GM19395 (cell line): ENCODE results near the gene NOTCH2NLA.
"Not testable (repeated sequence)": the region's sequence is repeated elsewhere in the genome, so short reads cannot be mapped to it uniquely, and the experiment has no call there.

Source experiments
- ATAC-seq: cut with Tn5 transposase; IDR thresholded peaks from one replicate; pipeline ENCODE4 v1.9.1; 2021; ENCODE audit warnings: mild to moderate bottlenecking, moderate library complexity; ENCODE audit not compliant: unreplicated experiment

NOTCH2NLA gene

DNA sequence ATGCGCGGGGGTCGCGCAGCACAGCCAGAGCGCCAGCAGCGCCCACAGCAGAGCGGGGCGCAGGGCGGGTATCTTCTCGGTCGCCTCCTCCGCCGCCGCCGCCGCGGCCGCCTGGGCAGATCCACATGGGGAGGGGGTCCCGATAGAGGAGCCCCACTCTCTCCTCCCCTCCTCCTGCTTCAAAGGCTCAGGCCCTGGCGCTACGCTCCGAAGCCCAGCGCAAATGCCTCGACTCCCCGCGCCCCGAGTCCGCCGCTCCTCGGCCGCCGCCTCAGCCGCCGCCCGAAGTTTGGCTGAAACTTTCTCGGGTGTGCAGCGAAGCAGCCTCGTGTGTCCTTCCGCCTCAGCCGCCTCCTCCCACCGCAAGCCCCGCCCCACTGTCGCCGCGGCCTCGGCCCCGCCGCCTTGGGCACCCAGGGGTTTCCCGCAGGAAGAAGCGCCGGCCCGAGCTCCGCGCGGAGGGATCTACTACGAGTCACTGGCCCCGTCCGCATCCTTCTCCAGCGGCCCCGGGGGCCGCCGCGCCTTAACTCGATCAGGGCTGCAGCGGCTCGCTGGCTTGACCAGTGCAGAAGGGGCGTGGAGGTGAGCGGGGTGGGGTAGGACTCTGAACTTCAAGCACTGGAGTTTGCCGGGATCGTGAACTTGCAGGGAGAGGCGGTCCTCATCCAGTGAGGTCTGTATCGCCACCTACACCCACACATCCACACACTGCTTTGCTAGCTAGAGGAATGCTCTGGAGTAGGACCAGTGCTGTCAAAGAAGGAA lies at the start of gene NOTCH2NLA:
NOTCH2NLA (minus strand) TSS at position 312 of the 768 bp plus-strand sequence. CDS start 39,684 bp downstream, outside the sequence.
- ATAC-seq, result not testable (repeated sequence)

DNA sequence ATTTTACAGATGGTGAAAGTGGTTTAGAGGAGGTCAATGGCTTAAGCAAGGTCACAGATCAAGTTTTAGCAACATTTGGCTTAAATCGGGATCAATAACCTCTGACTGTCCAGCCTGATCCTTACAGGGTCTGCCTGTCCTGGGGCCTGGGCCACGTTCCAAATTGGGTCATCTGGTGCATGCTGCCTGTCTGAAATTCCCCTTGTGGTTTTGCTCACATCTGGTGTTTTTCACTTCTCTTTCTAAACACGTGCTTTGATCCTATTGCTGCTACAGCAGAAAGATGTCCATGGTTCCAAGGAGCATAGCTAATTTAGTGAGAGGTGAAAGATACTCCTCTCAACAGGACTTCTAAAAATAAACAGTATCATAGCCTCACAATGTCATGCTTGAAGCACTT lies 49.5 kb upstream of the NOTCH2NLA start:
- peak; percentile 76 for ATAC-seq

GRCh38 chr1:146277087-146277486 lies 48.3 kb upstream of the NOTCH2NLA start:
- ATAC-seq, result not testable (repeated sequence)

DNA sequence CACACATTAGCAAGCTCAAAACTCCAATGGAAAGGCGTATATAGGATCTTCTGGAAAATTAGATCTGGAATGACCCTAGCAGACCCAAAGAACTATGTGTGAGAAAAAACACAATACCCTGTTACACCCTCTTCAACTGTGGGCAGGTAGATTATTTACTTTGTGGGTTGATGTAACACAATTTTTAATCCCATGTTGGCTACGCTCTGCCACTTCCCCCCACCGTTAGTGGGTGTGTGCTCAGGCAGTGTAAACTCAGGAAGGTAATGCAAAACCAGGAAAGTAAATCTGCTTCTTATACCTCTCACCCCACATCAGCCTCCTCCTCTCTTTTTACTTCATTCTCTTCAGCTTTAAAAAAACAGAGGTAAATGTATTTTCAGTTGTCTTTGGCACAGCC lies 45.3 kb upstream of the NOTCH2NLA start:
- ATAC-seq, result not testable (repeated sequence)

GRCh38 chr1:146273194-146273593 lies 44.4 kb upstream of the NOTCH2NLA start:
- not testable (repeated sequence) for ATAC-seq

DNA sequence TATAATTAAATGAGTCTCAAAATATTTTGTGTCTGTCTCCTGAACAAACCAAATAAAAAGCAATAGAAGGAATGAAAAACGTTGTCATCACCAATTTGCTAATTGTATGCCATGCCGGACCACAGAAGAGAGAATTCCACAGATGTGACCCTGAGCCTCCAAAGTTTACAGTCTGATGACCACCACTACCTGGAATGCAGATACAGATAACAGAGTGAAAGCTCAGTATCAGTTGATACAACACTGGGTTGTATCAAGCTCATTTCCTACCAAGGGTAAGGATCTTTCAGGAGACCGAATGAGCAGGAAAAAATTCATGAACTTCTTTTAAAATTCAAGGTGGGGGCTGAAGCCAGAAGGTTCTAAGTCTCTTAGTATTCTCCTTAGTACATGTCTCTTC lies 43.9 kb upstream of the NOTCH2NLA start:
- not testable (repeated sequence) for ATAC-seq

GRCh38 chr1:146271977-146272376 lies 43.2 kb upstream of the NOTCH2NLA start:
- not testable (repeated sequence) for ATAC-seq

DNA sequence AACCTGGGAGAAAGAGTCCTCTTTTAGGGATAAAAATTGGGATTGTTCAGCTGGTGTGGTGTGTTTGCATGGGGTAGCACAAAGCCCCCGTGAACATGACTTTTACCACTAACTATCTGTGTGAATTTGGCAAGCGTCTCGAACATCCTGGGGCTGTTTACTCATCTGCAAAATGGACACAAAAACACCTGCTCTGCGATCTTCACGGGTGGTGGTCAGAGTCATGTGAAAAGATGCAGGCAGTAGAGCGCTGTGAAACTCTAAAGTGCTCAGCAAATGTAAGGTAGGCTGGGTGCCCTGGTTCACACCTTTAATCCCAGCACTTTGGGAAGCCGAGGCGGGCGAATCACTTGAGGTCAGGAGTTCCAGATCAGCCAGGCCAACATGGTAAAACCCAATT lies 41.3 kb upstream of the NOTCH2NLA start:
- not testable (repeated sequence) for ATAC-seq

DNA sequence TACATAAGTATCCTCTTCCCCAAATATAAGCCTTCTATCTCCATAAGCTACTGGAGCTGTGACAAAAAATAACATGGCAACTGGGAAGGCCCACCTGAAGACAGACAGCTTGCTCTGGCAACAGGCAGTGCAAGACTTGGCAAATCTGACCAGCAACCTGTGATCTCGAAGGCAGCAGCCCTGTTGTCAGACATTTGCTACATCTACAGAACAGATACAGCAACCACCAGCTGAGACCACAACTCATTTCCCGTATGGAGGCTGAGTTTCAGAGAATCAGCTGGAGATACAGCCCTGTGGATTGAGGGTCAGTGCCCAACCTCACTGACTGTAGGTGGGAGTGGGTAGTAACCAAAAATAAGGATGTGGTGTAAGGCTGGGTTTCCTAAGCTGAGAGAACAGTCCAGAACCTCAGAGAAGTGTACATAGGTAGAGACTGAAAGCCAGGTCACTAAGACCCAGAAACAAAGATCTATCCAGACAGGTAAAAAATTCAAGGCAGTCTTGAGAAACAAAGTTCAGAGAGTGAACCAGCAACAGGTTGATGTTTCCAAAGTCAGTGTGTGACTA lies 37.4 kb upstream of the NOTCH2NLA start:
- ATAC-seq, result not testable (repeated sequence)

- ATAC-seq, result not testable (repeated sequence)
These were observed 35.9 kb upstream of the NOTCH2NLA start for GRCh38 chr1:146264761-146265160.

GRCh38 chr1:146260006-146260730 lies 31.3 kb upstream of the NOTCH2NLA start:
- not testable (repeated sequence) for ATAC-seq

DNA sequence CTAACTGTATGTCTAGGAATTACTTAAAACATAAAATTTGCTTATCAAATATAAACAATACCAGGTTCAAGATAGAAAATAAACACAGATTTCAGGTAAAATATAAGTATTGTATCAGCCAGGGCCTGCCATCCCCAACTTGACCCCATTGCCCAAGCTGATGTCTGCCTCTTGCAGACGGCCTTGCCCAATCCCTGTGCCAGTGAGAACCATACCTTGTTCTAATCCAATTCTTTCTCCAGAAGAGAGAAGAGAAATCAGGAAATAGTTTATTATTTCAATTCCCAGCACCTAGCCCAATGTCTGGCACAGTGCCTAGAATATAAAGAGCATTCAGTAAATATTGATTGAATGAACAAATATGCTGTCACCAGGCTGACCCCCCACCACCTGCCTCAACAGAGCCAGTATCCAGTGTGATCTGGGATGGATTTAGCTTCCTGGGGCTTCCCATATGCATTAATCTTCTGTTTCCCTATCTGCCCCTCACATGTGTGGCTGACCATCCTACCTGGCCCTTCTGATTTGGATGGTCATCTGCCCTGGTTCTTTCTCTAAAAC lies 29.3 kb upstream of the NOTCH2NLA start:
- not testable (repeated sequence) for ATAC-seq

- ATAC-seq, result not testable (repeated sequence)
These were observed 25.9 kb upstream of the NOTCH2NLA start for GRCh38 chr1:146254569-146255197.

DNA sequence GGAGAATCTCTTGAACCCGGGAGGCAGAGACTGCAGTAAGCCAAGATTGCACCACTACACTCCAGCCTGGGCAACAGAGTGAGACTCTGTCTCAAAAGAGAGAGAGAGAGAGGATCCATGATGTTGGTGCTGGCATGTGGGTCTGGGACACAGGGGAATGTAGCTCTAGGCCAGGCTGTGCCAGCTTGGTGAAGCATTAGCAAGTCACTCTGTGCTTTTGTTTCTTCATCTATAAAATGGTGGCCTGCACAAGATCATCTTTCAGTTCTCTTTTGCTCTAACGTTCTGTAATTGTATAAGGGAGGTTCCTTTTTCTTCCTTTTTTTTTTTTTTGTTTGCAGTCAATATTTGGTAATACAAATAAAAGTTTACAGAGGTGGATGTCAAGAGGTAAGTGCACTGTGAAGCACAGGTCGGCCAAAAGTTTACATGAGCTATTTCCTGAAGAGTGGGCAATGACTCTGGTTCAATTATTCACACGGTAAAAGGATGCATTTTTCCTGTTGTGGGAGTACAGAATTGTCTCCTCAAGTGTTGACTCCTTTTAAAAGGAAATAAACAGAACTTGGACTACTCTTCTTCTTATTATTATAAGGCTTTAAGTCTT lies 24.5 kb upstream of the NOTCH2NLA start:
- not testable (repeated sequence) for ATAC-seq

DNA sequence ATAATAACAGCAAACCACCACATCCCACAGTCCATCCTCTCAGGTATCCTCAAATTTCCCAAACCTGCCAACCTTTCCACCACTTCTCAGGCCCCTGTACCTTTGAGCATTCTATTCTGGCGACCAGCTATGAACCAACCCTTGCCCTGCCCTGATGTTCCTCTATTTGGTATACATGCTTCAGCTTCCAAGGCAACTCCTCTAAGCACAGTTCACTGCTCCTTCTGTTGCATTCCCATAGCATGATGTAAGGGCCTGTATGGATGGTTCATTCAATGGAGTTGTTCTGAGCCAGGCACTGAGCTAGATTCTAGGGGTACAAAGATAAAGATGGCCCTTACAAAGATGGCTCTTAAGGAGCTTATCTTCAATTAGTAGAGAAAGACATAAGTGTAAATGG lies 22.7 kb upstream of the NOTCH2NLA start:
- ATAC-seq, result not testable (repeated sequence)

GRCh38 chr1:146248643-146249042 lies 19.8 kb upstream of the NOTCH2NLA start:
- ATAC-seq, result not testable (repeated sequence)

GRCh38 chr1:146236626-146237025 lies 7.8 kb upstream of the NOTCH2NLA start:
- ATAC-seq, result not testable (repeated sequence)

- not testable (repeated sequence) for ATAC-seq
These were observed 7.3 kb upstream of the NOTCH2NLA start for GRCh38 chr1:146236026-146236601.

DNA sequence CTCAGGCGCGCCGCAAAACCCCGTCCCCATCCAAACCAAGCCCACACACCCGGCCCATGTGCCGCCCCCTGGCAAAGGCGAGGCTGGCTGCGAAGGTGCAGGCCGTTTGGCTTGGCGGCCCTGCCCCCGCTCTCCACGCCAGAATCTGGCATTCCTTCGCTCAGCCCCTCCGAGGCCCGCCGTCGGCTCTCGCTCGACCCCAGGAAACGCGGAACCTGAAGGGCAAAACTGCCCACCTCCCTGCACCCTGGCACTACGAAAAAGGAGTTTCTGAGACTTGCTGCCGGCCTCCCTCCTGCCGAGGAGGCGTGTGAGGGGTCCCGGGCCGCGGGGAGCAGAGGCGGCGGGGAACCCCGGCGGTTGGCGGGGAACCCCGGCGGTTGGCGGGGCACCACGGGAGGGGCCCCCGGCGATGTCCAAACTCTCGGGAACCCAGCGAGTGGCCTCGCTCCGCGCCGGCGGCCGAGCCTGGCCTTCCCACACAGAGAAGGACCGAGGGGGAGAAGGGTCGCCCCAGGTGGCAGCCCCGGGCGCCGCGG lies 608 bp downstream of the NOTCH2NLA start:
- ATAC-seq, result not testable (repeated sequence)

GRCh38 chr1:146174531-146174930 lies 54.3 kb downstream of the NOTCH2NLA start:
- ATAC-seq, result not testable (repeated sequence)
